Measurements from ENCODE around the gene GOLGA6L10. TPM values are rescaled to one million over a fixed set of nuclear protein-coding genes. Genes with fewer than 3 reads are reported as not detected.
"Not testable (repeated sequence)": the region's sequence is repeated elsewhere in the genome, so short reads cannot be mapped to it uniquely, and the experiment has no call there.

The GOLGA6L10 gene
- total RNA-seq, 1 experiment from 2014 or later: 2.0 TPM

GRCh38 chr15:82381330-82381955 lies 32.2 kb upstream of the GOLGA6L10 start:
- H4K20me1 ChIP-seq (ENCODE audit: insufficient read depth, low read depth, low read length); H3K9me2 ChIP-seq (replicated peaks; ENCODE audit: insufficient read depth, low read length); H3K9me3 ChIP-seq (ENCODE audit: low read length); H3K4me3 ChIP-seq (ENCODE audit: low read length); H2AFZ ChIP-seq (ENCODE audit: low read length); H3K36me3 ChIP-seq (ENCODE audit: insufficient read depth, low read length); H3K9ac ChIP-seq (ENCODE audit: low read length); DNase-seq; H3K4me1 ChIP-seq (ENCODE audit: low read length); H3K27ac ChIP-seq (ENCODE audit: low read length); H3K79me2 ChIP-seq (ENCODE audit: low read length); H3K27me3 ChIP-seq (ENCODE audit: low read length); H3K4me2 ChIP-seq (ENCODE audit: low read depth, low read length, poor library complexity, severe bottlenecking): not testable (repeated sequence)

GRCh38 chr15:82379552-82379951 lies 30.3 kb upstream of the GOLGA6L10 start:
- H3K4me2 ChIP-seq (ENCODE audit: low read depth, low read length, poor library complexity, severe bottlenecking); H3K4me3 ChIP-seq (ENCODE audit: low read length); H3K27me3 ChIP-seq (ENCODE audit: low read length); H3K27ac ChIP-seq (ENCODE audit: low read length); H4K20me1 ChIP-seq (ENCODE audit: insufficient read depth, low read depth, low read length); H3K36me3 ChIP-seq (ENCODE audit: insufficient read depth, low read length); H3K79me2 ChIP-seq (ENCODE audit: low read length); H3K9me2 ChIP-seq (replicated peaks; ENCODE audit: insufficient read depth, low read length); H2AFZ ChIP-seq (ENCODE audit: low read length); H3K4me1 ChIP-seq (ENCODE audit: low read length); H3K9me3 ChIP-seq (ENCODE audit: low read length); DNase-seq; H3K9ac ChIP-seq (ENCODE audit: low read length): not testable (repeated sequence)

GRCh38 chr15:82373661-82374060 lies 24.4 kb upstream of the GOLGA6L10 start:
- H3K9me2 ChIP-seq (replicated peaks; ENCODE audit: insufficient read depth, low read length); H3K36me3 ChIP-seq (ENCODE audit: insufficient read depth, low read length); H2AFZ ChIP-seq (ENCODE audit: low read length); H3K4me2 ChIP-seq (ENCODE audit: low read depth, low read length, poor library complexity, severe bottlenecking); H3K79me2 ChIP-seq (ENCODE audit: low read length); H3K4me3 ChIP-seq (ENCODE audit: low read length); H3K9me3 ChIP-seq (ENCODE audit: low read length); H3K4me1 ChIP-seq (ENCODE audit: low read length); H3K27me3 ChIP-seq (ENCODE audit: low read length); H4K20me1 ChIP-seq (ENCODE audit: insufficient read depth, low read depth, low read length); H3K27ac ChIP-seq (ENCODE audit: low read length); DNase-seq; H3K9ac ChIP-seq (ENCODE audit: low read length): not testable (repeated sequence)

GRCh38 chr15:82371656-82372055 lies 22.4 kb upstream of the GOLGA6L10 start:
- no peaks in the 10 kb centered on the region for H3K9me3 ChIP-seq (ENCODE audit: low read length)
- peaks cover 4% of the 10 kb centered on the region; the same call in 1 of the 2 replicates for H4K20me1 ChIP-seq (ENCODE audit: insufficient read depth, low read depth, low read length)
- H3K36me3 ChIP-seq (ENCODE audit: insufficient read depth, low read length): no peaks in the 10 kb centered on the region
- no peak overlapping the region for H2AFZ ChIP-seq (ENCODE audit: low read length)
- no peak overlapping the region for H3K4me2 ChIP-seq (ENCODE audit: low read depth, low read length, poor library complexity, severe bottlenecking)
- no peak overlapping the region for H3K27ac ChIP-seq (ENCODE audit: low read length)
- H3K4me3 ChIP-seq (ENCODE audit: low read length): no peak overlapping the region
- no peaks in the 10 kb centered on the region for H3K79me2 ChIP-seq (ENCODE audit: low read length)
- H3K9me2 ChIP-seq (replicated peaks; ENCODE audit: insufficient read depth, low read length): no peaks in the 10 kb centered on the region
- H3K27me3 ChIP-seq (ENCODE audit: low read length): 0 out of 2 replicates have a peak, but pooled peaks cover 2% of the 10 kb centered on the region
- DNase-seq: no peak
- H3K9ac ChIP-seq (ENCODE audit: low read length): no peak overlapping the region
- no peaks in the 10 kb centered on the region for H3K4me1 ChIP-seq (ENCODE audit: low read length)

GRCh38 chr15:82367790-82368189 lies 18.5 kb upstream of the GOLGA6L10 start:
- not testable (repeated sequence) for H4K20me1 ChIP-seq (ENCODE audit: insufficient read depth, low read depth, low read length); DNase-seq; H3K79me2 ChIP-seq (ENCODE audit: low read length); H3K9ac ChIP-seq (ENCODE audit: low read length); H3K4me3 ChIP-seq (ENCODE audit: low read length); H3K27ac ChIP-seq (ENCODE audit: low read length); H3K4me1 ChIP-seq (ENCODE audit: low read length); H3K4me2 ChIP-seq (ENCODE audit: low read depth, low read length, poor library complexity, severe bottlenecking); H3K9me2 ChIP-seq (replicated peaks; ENCODE audit: insufficient read depth, low read length); H3K9me3 ChIP-seq (ENCODE audit: low read length); H2AFZ ChIP-seq (ENCODE audit: low read length); H3K36me3 ChIP-seq (ENCODE audit: insufficient read depth, low read length); H3K27me3 ChIP-seq (ENCODE audit: low read length)

- H3K9ac ChIP-seq (ENCODE audit: low read length); H3K4me3 ChIP-seq (ENCODE audit: low read length); H3K27me3 ChIP-seq (ENCODE audit: low read length); H2AFZ ChIP-seq (ENCODE audit: low read length); H3K36me3 ChIP-seq (ENCODE audit: insufficient read depth, low read length); H3K4me1 ChIP-seq (ENCODE audit: low read length); H3K79me2 ChIP-seq (ENCODE audit: low read length); H4K20me1 ChIP-seq (ENCODE audit: insufficient read depth, low read depth, low read length); DNase-seq; H3K9me2 ChIP-seq (replicated peaks; ENCODE audit: insufficient read depth, low read length); H3K27ac ChIP-seq (ENCODE audit: low read length); H3K4me2 ChIP-seq (ENCODE audit: low read depth, low read length, poor library complexity, severe bottlenecking); H3K9me3 ChIP-seq (ENCODE audit: low read length): not testable (repeated sequence)
Measured at GRCh38 chr15:82365692-82366323, 16.5 kb upstream of the GOLGA6L10 start.

GRCh38 chr15:82364548-82364947 lies 15.3 kb upstream of the GOLGA6L10 start:
- not testable (repeated sequence) for H2AFZ ChIP-seq (ENCODE audit: low read length); H3K9me2 ChIP-seq (replicated peaks; ENCODE audit: insufficient read depth, low read length); DNase-seq; H3K36me3 ChIP-seq (ENCODE audit: insufficient read depth, low read length); H3K9ac ChIP-seq (ENCODE audit: low read length); H3K4me1 ChIP-seq (ENCODE audit: low read length); H3K4me3 ChIP-seq (ENCODE audit: low read length); H3K4me2 ChIP-seq (ENCODE audit: low read depth, low read length, poor library complexity, severe bottlenecking); H3K27me3 ChIP-seq (ENCODE audit: low read length); H3K27ac ChIP-seq (ENCODE audit: low read length); H3K79me2 ChIP-seq (ENCODE audit: low read length); H4K20me1 ChIP-seq (ENCODE audit: insufficient read depth, low read depth, low read length); H3K9me3 ChIP-seq (ENCODE audit: low read length)

GRCh38 chr15:82362790-82363189 lies 13.5 kb upstream of the GOLGA6L10 start:
- not testable (repeated sequence) for H3K9me3 ChIP-seq (ENCODE audit: low read length)

More at GRCh38 chr15:82362790-82363189, 13.5 kb upstream of the GOLGA6L10 start:
- not testable (repeated sequence) for H3K27ac ChIP-seq (ENCODE audit: low read length); H3K36me3 ChIP-seq (ENCODE audit: insufficient read depth, low read length); H3K9me2 ChIP-seq (replicated peaks; ENCODE audit: insufficient read depth, low read length); H2AFZ ChIP-seq (ENCODE audit: low read length); H3K9ac ChIP-seq (ENCODE audit: low read length); H3K4me3 ChIP-seq (ENCODE audit: low read length); H3K27me3 ChIP-seq (ENCODE audit: low read length); H3K4me1 ChIP-seq (ENCODE audit: low read length); DNase-seq; H3K4me2 ChIP-seq (ENCODE audit: low read depth, low read length, poor library complexity, severe bottlenecking); H4K20me1 ChIP-seq (ENCODE audit: insufficient read depth, low read depth, low read length); H3K79me2 ChIP-seq (ENCODE audit: low read length)

Data from Karpas-422 (cell line).